Liver (tissue), 9 donors: ENCODE data around the gene THEMIS. TPM values are rescaled to one million over a fixed set of nuclear protein-coding genes. Genes with fewer than 3 reads are reported as not detected.

Experiments used
- DNase-seq: peaks from one replicate; pipeline ENCODE4 v3.0.0-alpha.2; 2017; ENCODE audit warnings: low spot score
- H3K27ac ChIP-seq, 2 donors: one replicate each; pipeline ENCODE4 v1.7.0; 2013; ENCODE audit warnings: inconsistent platforms in 2 of 2, low read length in 2 of 2, control low read depth in 1 of 2, low read depth in 1 of 2, mild to moderate bottlenecking in 1 of 2
- H3K27me3 ChIP-seq, 4 donors: one replicate each; pipeline versions ENCODE4 v1.6.1 to v1.7.0; 2013; ENCODE audit warnings: low read length in 3 of 4, inconsistent platforms in 1 of 4, mild to moderate bottlenecking in 1 of 4, moderate library complexity in 1 of 4; ENCODE audit not compliant: control insufficient read depth in 4 of 4, insufficient read depth in 4 of 4
- H3K36me3 ChIP-seq, 4 donors: one replicate each; pipeline versions ENCODE4 v1.6.1 to v1.7.0; 2013; ENCODE audit warnings: low read length in 3 of 4, mild to moderate bottlenecking in 3 of 4, low read depth in 1 of 4, moderate library complexity in 1 of 4; ENCODE audit not compliant: control insufficient read depth in 4 of 4, insufficient read depth in 3 of 4
- H3K4me1 ChIP-seq, 4 donors: one replicate each; pipeline versions ENCODE4 v1.6.1 to v1.7.0; 2013; ENCODE audit warnings: low read length in 3 of 4, mild to moderate bottlenecking in 3 of 4, moderate library complexity in 1 of 4; ENCODE audit not compliant: control insufficient read depth in 4 of 4, insufficient read depth in 4 of 4
- H3K4me3 ChIP-seq, 3 donors: one replicate each; pipeline versions ENCODE4 v1.6.1 to v1.7.0; 2013; ENCODE audit warnings: low read length in 3 of 3, control low read depth in 1 of 3, low read depth in 1 of 3, mild to moderate bottlenecking in 1 of 3
- H3K9ac ChIP-seq, 2 donors: one replicate each; pipeline ENCODE4 v1.7.0; 2013; ENCODE audit warnings: low read length in 2 of 2, mild to moderate bottlenecking in 2 of 2, moderate library complexity in 2 of 2, control low read depth in 1 of 2, low read depth in 1 of 2
- H3K9me3 ChIP-seq, 4 donors: one replicate each; pipeline versions ENCODE4 v1.6.1 to v1.7.0; 2013; ENCODE audit warnings: low read length in 3 of 4; ENCODE audit not compliant: control insufficient read depth in 4 of 4
- EGR1 ChIP-seq, 2 donors: IDR thresholded peaks; 2 replicates each; pipeline ENCODE4 v1.6.1; 2016 to 2018; ENCODE audit warnings: antibody characterized with exemption in 2 of 2, low read depth in 2 of 2
- FOXA2 ChIP-seq: IDR thresholded peaks from 2 replicates; pipeline ENCODE4 v1.6.1; 2016; ENCODE audit warnings: antibody characterized with exemption
- GABPA ChIP-seq, 2 donors: IDR thresholded peaks in 1 of 2; conservative IDR thresholded peaks in 1 of 2; 2 replicates each; pipeline ENCODE4 v1.6.1; 2016; ENCODE audit warnings: antibody characterized with exemption in 2 of 2, mild to moderate bottlenecking in 1 of 2, moderate library complexity in 1 of 2
- HNF4A ChIP-seq, 2 donors: conservative IDR thresholded peaks; 2 replicates each; pipeline ENCODE4 v1.6.1; 2016; ENCODE audit warnings: antibody characterized with exemption in 2 of 2, mild to moderate bottlenecking in 2 of 2
- HNF4G ChIP-seq: IDR thresholded peaks from 2 replicates; pipeline ENCODE4 v1.6.1; 2016; ENCODE audit warnings: antibody characterized with exemption
- JUND ChIP-seq, 2 donors: IDR thresholded peaks; 2 replicates each; pipeline ENCODE4 v1.6.1; 2016; ENCODE audit warnings: antibody characterized with exemption in 2 of 2
- NR2F2 ChIP-seq: IDR thresholded peaks from 2 replicates; pipeline ENCODE4 v1.6.1; 2016; ENCODE audit warnings: antibody characterized with exemption
- RAD21 ChIP-seq, 2 donors: IDR thresholded peaks; 2 replicates each; pipeline ENCODE4 v1.6.1; 2016; ENCODE audit warnings: antibody characterized with exemption in 2 of 2, mild to moderate bottlenecking in 2 of 2
- RXRA ChIP-seq, 2 donors: IDR thresholded peaks; 2 replicates each; pipeline ENCODE4 v1.6.1; 2017 to 2018; ENCODE audit warnings: antibody characterized with exemption in 2 of 2, mild to moderate bottlenecking in 1 of 2
- SP1 ChIP-seq: IDR thresholded peaks from 2 replicates; pipeline ENCODE4 v1.6.1; 2018; ENCODE audit warnings: antibody characterized with exemption, mild to moderate bottlenecking
- TAF1 ChIP-seq: conservative IDR thresholded peaks from 2 replicates; pipeline ENCODE4 v1.6.1; 2016; ENCODE audit warnings: antibody characterized with exemption, mild to moderate bottlenecking
- YY1 ChIP-seq: IDR thresholded peaks from 2 replicates; pipeline ENCODE4 v1.6.1; 2016; ENCODE audit warnings: antibody characterized with exemption, mild to moderate bottlenecking
- WGBS: extraction: QIAGEN DNeasy Blood & Tissue Kit; methylation state at CpG from one replicate; pipeline ENCODE4 v1.1.7; 2013; 5-methylcytosine and 5-hydroxymethylcytosine counted together
- polyA plus RNA-seq, 2 donors: library from polyadenylated mRNA; stranded (reverse) in 1 of 2; unstranded in 1 of 2; fragments of 200-250 nt in 1 of 2; fragments of >200 nt in 1 of 2; fragmentation: Nextera tagmentation in 1 of 2; extraction: Ambion mirVana in 1 of 2; gene quantifications; one replicate each; pipeline versions ENCODE4 v1.2.1 to v1.2.3, GENCODE V29; 2013 to 2015
- total RNA-seq, 2 donors: library from RNA; depleted of rRNA; stranded (reverse); fragments of >200 nt; gene quantifications; one replicate each; pipeline ENCODE4 v1.2.3, GENCODE V29; 2014
- TF ChIP-seq, protein P1 (sequence below): fragments of 150-350 bp; IDR thresholded peaks from 2 replicates; pipeline ENCODE4 v1.5.1; 2017; ENCODE audit warnings: improper control_type of control experiment, low read depth, low read length; ENCODE audit not compliant: missing input control
- TF ChIP-seq, protein P2 (sequence below): IDR thresholded peaks from 2 replicates; pipeline ENCODE4 v1.6.1; 2016; ENCODE audit warnings: antibody characterized with exemption, mild to moderate bottlenecking
- TF ChIP-seq, protein P3 (sequence below): IDR thresholded peaks from 2 replicates; pipeline ENCODE4 v1.6.1; 2016; ENCODE audit warnings: antibody characterized with exemption
- TF ChIP-seq, protein P4 (sequence below): IDR thresholded peaks from 2 replicates; pipeline ENCODE4 v1.6.1; 2016; ENCODE audit warnings: antibody characterized with exemption
- donor health status: healthy.
- donor health status: healthy.
- donor health status: healthy.
- donor health status: healthy.
- donor health status: healthy.

The THEMIS gene
- total and polyA plus RNA-seq, 4 donors = 0.05 to 0.59 (median 0.21) TPM

DNA sequence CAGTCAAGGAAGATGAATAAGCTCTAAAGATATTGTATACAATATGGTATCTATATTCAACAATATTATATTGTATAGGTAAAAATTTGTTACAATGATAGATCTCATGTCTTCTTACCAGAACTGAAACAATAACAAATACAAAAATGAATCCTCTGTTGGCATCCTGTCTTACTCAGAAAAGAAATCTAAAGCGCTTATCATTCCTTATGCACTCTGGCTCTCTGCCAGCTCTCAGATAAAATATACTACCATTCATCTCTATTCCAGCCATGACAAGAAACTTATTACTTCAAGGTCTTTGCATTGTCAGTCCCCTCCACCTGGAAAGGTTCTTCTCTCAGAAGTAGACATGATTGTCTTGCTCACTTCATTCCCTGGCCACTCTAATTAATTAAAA lies 138.6 kb downstream of the THEMIS start:
- Histone ChIP-seq H3K27ac (no peak overlapping the region), H3K27me3 (no peaks in the 10 kb centered on the region), H3K9me3 (no peaks in the 10 kb centered on the region), H3K4me3 (no peak overlapping the region), H3K4me1 (no peaks in the 10 kb centered on the region), H3K36me3 (no peaks in the 10 kb centered on the region), H3K9ac (no peak overlapping the region)
- TF ChIP-seq JUND (IDR thresholded peaks at IDR 0.05) (no peak), YY1 (no peak), TAF1 (no peak), NR2F2 (no peak), FOXA2 (no peak), HNF4A (conservative IDR thresholded peaks at IDR 0.05) (no peak), GABPA (IDR thresholded peaks at IDR 0.05 in 1 of 2, conservative IDR thresholded peaks at IDR 0.05 in 1 of 2) (no peak), SP1 (no peak), EGR1 (IDR thresholded peaks at IDR 0.05; ENCODE audit: low read depth in 2 of 2) (no peak), RAD21 (IDR thresholded peaks at IDR 0.05) (no peak), HNF4G (no peak), RXRA (IDR thresholded peaks at IDR 0.05) (no peak)
- TF ChIP-seq, protein P1, sequence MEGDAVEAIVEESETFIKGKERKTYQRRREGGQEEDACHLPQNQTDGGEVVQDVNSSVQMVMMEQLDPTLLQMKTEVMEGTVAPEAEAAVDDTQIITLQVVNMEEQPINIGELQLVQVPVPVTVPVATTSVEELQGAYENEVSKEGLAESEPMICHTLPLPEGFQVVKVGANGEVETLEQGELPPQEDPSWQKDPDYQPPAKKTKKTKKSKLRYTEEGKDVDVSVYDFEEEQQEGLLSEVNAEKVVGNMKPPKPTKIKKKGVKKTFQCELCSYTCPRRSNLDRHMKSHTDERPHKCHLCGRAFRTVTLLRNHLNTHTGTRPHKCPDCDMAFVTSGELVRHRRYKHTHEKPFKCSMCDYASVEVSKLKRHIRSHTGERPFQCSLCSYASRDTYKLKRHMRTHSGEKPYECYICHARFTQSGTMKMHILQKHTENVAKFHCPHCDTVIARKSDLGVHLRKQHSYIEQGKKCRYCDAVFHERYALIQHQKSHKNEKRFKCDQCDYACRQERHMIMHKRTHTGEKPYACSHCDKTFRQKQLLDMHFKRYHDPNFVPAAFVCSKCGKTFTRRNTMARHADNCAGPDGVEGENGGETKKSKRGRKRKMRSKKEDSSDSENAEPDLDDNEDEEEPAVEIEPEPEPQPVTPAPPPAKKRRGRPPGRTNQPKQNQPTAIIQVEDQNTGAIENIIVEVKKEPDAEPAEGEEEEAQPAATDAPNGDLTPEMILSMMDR = no peak
- TF ChIP-seq, protein P2, sequence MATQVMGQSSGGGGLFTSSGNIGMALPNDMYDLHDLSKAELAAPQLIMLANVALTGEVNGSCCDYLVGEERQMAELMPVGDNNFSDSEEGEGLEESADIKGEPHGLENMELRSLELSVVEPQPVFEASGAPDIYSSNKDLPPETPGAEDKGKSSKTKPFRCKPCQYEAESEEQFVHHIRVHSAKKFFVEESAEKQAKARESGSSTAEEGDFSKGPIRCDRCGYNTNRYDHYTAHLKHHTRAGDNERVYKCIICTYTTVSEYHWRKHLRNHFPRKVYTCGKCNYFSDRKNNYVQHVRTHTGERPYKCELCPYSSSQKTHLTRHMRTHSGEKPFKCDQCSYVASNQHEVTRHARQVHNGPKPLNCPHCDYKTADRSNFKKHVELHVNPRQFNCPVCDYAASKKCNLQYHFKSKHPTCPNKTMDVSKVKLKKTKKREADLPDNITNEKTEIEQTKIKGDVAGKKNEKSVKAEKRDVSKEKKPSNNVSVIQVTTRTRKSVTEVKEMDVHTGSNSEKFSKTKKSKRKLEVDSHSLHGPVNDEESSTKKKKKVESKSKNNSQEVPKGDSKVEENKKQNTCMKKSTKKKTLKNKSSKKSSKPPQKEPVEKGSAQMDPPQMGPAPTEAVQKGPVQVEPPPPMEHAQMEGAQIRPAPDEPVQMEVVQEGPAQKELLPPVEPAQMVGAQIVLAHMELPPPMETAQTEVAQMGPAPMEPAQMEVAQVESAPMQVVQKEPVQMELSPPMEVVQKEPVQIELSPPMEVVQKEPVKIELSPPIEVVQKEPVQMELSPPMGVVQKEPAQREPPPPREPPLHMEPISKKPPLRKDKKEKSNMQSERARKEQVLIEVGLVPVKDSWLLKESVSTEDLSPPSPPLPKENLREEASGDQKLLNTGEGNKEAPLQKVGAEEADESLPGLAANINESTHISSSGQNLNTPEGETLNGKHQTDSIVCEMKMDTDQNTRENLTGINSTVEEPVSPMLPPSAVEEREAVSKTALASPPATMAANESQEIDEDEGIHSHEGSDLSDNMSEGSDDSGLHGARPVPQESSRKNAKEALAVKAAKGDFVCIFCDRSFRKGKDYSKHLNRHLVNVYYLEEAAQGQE = no peak
- TF ChIP-seq, protein P3, sequence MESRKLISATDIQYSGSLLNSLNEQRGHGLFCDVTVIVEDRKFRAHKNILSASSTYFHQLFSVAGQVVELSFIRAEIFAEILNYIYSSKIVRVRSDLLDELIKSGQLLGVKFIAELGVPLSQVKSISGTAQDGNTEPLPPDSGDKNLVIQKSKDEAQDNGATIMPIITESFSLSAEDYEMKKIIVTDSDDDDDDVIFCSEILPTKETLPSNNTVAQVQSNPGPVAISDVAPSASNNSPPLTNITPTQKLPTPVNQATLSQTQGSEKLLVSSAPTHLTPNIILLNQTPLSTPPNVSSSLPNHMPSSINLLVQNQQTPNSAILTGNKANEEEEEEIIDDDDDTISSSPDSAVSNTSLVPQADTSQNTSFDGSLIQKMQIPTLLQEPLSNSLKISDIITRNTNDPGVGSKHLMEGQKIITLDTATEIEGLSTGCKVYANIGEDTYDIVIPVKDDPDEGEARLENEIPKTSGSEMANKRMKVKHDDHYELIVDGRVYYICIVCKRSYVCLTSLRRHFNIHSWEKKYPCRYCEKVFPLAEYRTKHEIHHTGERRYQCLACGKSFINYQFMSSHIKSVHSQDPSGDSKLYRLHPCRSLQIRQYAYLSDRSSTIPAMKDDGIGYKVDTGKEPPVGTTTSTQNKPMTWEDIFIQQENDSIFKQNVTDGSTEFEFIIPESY = no peak
- TF ChIP-seq, protein P4, sequence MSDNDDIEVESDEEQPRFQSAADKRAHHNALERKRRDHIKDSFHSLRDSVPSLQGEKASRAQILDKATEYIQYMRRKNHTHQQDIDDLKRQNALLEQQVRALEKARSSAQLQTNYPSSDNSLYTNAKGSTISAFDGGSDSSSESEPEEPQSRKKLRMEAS = no peak
- no peak for DNase-seq
- 86% methylated on average over 1 of the region's 1 CpG for WGBS

DNA sequence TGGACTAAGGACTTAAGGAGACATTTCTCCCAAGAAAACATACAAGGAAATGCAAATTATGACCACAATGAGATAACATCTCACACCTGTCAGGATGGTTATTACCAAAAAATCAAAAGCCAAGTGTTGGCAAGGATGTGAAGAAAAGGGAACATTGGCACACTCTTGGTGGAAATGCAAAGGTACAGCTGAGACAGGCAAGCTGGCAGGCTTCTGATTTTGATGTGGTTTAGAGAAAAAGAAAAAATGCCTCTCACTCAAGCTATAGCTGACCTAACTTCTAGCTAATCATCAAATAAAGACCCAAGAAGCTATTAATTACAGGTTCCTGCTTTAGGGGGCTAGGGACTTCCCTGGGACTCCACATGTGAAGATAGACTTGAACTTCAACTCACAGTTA lies 139.8 kb downstream of the THEMIS start:
- H3K9me3 ChIP-seq = no peaks in the 10 kb centered on the region
- H3K27ac ChIP-seq = no peak overlapping the region
- TF ChIP-seq JUND (IDR thresholded peaks at IDR 0.05) = no peak
- H3K4me1 ChIP-seq = no peaks in the 10 kb centered on the region
- no peak overlapping the region for H3K9ac ChIP-seq
- H3K36me3 ChIP-seq = no peaks in the 10 kb centered on the region
- DNase-seq = no peak
- H3K27me3 ChIP-seq = no peaks in the 10 kb centered on the region
- H3K4me3 ChIP-seq = no peak overlapping the region
